IPS-18a (cell line): ENCODE results near the gene NOC4L.

Source experiments
- H3K27ac ChIP-seq: one replicate; pipeline ENCODE4 v1.5.1; 2013; ENCODE audit warnings: low read length
- H3K27me3 ChIP-seq: one replicate; pipeline ENCODE4 v1.6.1; 2013; ENCODE audit warnings: mild to moderate bottlenecking, low read length; ENCODE audit not compliant: control insufficient read depth, insufficient read depth
- H3K36me3 ChIP-seq: one replicate; pipeline ENCODE4 v1.6.1; 2013; ENCODE audit warnings: low read depth, low read length; ENCODE audit not compliant: control insufficient read depth
- H3K4me1 ChIP-seq: one replicate; pipeline ENCODE4 v1.6.1; 2013; ENCODE audit warnings: low read depth, low read length; ENCODE audit not compliant: control insufficient read depth
- H3K4me3 ChIP-seq: one replicate; pipeline ENCODE4 v1.5.1; 2013; ENCODE audit warnings: low read length
- H3K9ac ChIP-seq: one replicate; pipeline ENCODE4 v1.6.1; 2013; ENCODE audit warnings: mild to moderate bottlenecking, low read length, moderate library complexity
- H3K9me3 ChIP-seq: one replicate; pipeline ENCODE4 v1.6.1; 2013; ENCODE audit warnings: low read depth, low read length; ENCODE audit not compliant: control insufficient read depth

Gene NOC4L

GRCh38 chr12:132109741-132110140, 34.5 kb upstream of the NOC4L start:
- Histone ChIP-seq H3K9ac (no peak overlapping the region), H3K9me3 (no peaks in the 10 kb centered on the region), H3K4me1 (peaks cover 3% of the 10 kb centered on the region), H3K4me3 (no peak overlapping the region), H3K27me3 (no peaks in the 10 kb centered on the region), H3K36me3 (peaks cover 24% of the 10 kb centered on the region), H3K27ac (no peak overlapping the region)

GRCh38 chr12:132110677-132111076, 33.6 kb upstream of the NOC4L start:
- Histone ChIP-seq H3K27ac (no peak overlapping the region), H3K27me3 (no peaks in the 10 kb centered on the region), H3K9me3 (no peaks in the 10 kb centered on the region), H3K4me1 (peaks cover 3% of the 10 kb centered on the region), H3K36me3 (peaks cover 27% of the 10 kb centered on the region), H3K4me3 (no peak overlapping the region), H3K9ac (no peak overlapping the region)

GRCh38 chr12:132111654-132112304, 32.5 kb upstream of the NOC4L start:
- H3K27me3 ChIP-seq, result no peaks in the 10 kb centered on the region
- no peaks in the 10 kb centered on the region for H3K9me3 ChIP-seq
- peaks cover 3% of the 10 kb centered on the region for H3K4me1 ChIP-seq
- H3K4me3 ChIP-seq, result no peak overlapping the region
- H3K27ac ChIP-seq, result no peak overlapping the region
- H3K9ac ChIP-seq, result no peak overlapping the region
- H3K36me3 ChIP-seq, result peaks cover 27% of the 10 kb centered on the region

GRCh38 chr12:132114667-132115066, 29.6 kb upstream of the NOC4L start:
- H3K4me3 ChIP-seq, result no peak overlapping the region
- H3K9me3 ChIP-seq, result no peaks in the 10 kb centered on the region
- no peak overlapping the region for H3K27ac ChIP-seq
- H3K36me3 ChIP-seq, result peaks cover 25% of the 10 kb centered on the region
- no peak overlapping the region for H3K9ac ChIP-seq
- H3K4me1 ChIP-seq, result no peaks in the 10 kb centered on the region
- no peaks in the 10 kb centered on the region for H3K27me3 ChIP-seq

- Histone ChIP-seq H3K36me3 (peaks cover 21% of the 10 kb centered on the region), H3K9me3 (no peaks in the 10 kb centered on the region), H3K27ac (no peak overlapping the region), H3K4me3 (no peak overlapping the region), H3K4me1 (no peaks in the 10 kb centered on the region), H3K9ac (no peak overlapping the region), H3K27me3 (no peaks in the 10 kb centered on the region)
These were observed 28.8 kb upstream of the NOC4L start for GRCh38 chr12:132115500-132115899.

- Histone ChIP-seq H3K4me3 (no peak overlapping the region), H3K4me1 (no peaks in the 10 kb centered on the region), H3K27me3 (no peaks in the 10 kb centered on the region), H3K9ac (no peak overlapping the region), H3K9me3 (no peaks in the 10 kb centered on the region), H3K36me3 (peaks cover 27% of the 10 kb centered on the region), H3K27ac (no peak overlapping the region)
These were observed 27.3 kb upstream of the NOC4L start for GRCh38 chr12:132116709-132117557.

GRCh38 chr12:132117558-132117875, 26.7 kb upstream of the NOC4L start:
- Histone ChIP-seq H3K4me3 (no peak overlapping the region), H3K4me1 (no peaks in the 10 kb centered on the region), H3K36me3 (peaks cover 27% of the 10 kb centered on the region), H3K27ac (no peak overlapping the region), H3K9me3 (no peaks in the 10 kb centered on the region), H3K27me3 (no peaks in the 10 kb centered on the region), H3K9ac (no peak overlapping the region)

- Histone ChIP-seq H3K4me1 (no peaks in the 10 kb centered on the region), H3K36me3 (peaks cover 22% of the 10 kb centered on the region), H3K27me3 (no peaks in the 10 kb centered on the region), H3K27ac (no peak overlapping the region), H3K4me3 (no peak overlapping the region), H3K9ac (no peak overlapping the region), H3K9me3 (no peaks in the 10 kb centered on the region)
These were observed 25.4 kb upstream of the NOC4L start for GRCh38 chr12:132118876-132119275.

- Histone ChIP-seq H3K4me3 (no peak overlapping the region), H3K4me1 (no peaks in the 10 kb centered on the region), H3K9ac (no peak overlapping the region), H3K27me3 (no peaks in the 10 kb centered on the region), H3K27ac (no peak overlapping the region), H3K9me3 (no peaks in the 10 kb centered on the region), H3K36me3 (peaks cover 14% of the 10 kb centered on the region)
These were observed 23.0 kb upstream of the NOC4L start for GRCh38 chr12:132121283-132121682.

- peaks cover 6% of the 10 kb centered on the region for H3K9me3 ChIP-seq
- H3K36me3 ChIP-seq, result peaks cover 27% of the 10 kb centered on the region
- H3K9ac ChIP-seq, result no peak overlapping the region
- no peak overlapping the region for H3K27ac ChIP-seq
- no peaks in the 10 kb centered on the region for H3K27me3 ChIP-seq
- no peaks in the 10 kb centered on the region for H3K4me1 ChIP-seq
- H3K4me3 ChIP-seq, result no peak overlapping the region
These were observed 20.1 kb upstream of the NOC4L start for GRCh38 chr12:132123970-132124765.

- H3K9ac ChIP-seq, result no peak overlapping the region
- H3K9me3 ChIP-seq, result peaks cover 6% of the 10 kb centered on the region
- no peak overlapping the region for H3K27ac ChIP-seq
- H3K36me3 ChIP-seq, result peaks cover 27% of the 10 kb centered on the region
- no peaks in the 10 kb centered on the region for H3K4me1 ChIP-seq
- no peaks in the 10 kb centered on the region for H3K27me3 ChIP-seq
- H3K4me3 ChIP-seq, result no peak overlapping the region
These were observed 19.4 kb upstream of the NOC4L start for GRCh38 chr12:132124766-132125425.
